GM12891 (cell line): ENCODE results near the gene RANBP3.

ENCODE experiments used
- POLR2A ChIP-seq: IDR thresholded peaks from 2 replicates; pipeline ENCODE4 v1.6.1; 2011; ENCODE audit warnings: low read depth, low read length, control low read depth
- POLR2AphosphoS5 ChIP-seq: IDR thresholded peaks from 2 replicates; pipeline ENCODE4 v1.6.1; 2011; ENCODE audit warnings: low read depth, low read length, control low read depth
- TAF1 ChIP-seq: IDR thresholded peaks from 2 replicates; pipeline ENCODE4 v1.6.1; 2011; ENCODE audit warnings: low read depth, low read length, control low read depth

GRCh38 chr19:5880196-5880595, 97.7 kb downstream of the RANBP3 start:
- no peak for TF ChIP-seq POLR2AphosphoS5
- no peak for TF ChIP-seq POLR2A
- TF ChIP-seq TAF1, result no peak
